Fibroblast of pulmonary artery (primary cell): Measurements from ENCODE around the gene MAGI1.

Experiments used
- DNase-seq: peaks from one replicate; pipeline ENCODE4 v3.0.0-alpha.2; 2010; ENCODE audit warnings: low read depth
- H3K4me3 ChIP-seq: replicated peaks from 2 replicates; pipeline ENCODE4 v1.5.1; 2011; ENCODE audit warnings: low read depth, mild to moderate bottlenecking, control low read depth, low read length, moderate library complexity
- CTCF ChIP-seq: IDR thresholded peaks from 2 replicates; pipeline ENCODE4 v1.5.1; 2011; ENCODE audit warnings: mild to moderate bottlenecking, control low read depth, low read length, inconsistent platforms; ENCODE audit errors: missing control alignments

The MAGI1 gene

GRCh38 chr3:65886391-65886790, 152.3 kb downstream of the MAGI1 start:
- DNase-seq: no peak
- no peak for TF ChIP-seq CTCF
- H3K4me3 ChIP-seq: no peak overlapping the region

- DNase-seq: no peak
- no peak overlapping the region for H3K4me3 ChIP-seq
- TF ChIP-seq CTCF: no peak
Measured at GRCh38 chr3:65884071-65884470, 154.6 kb downstream of the MAGI1 start.

GRCh38 chr3:65883613-65884012, 155.1 kb downstream of the MAGI1 start:
- DNase-seq: peak; percentile 62
- no peak for TF ChIP-seq CTCF
- H3K4me3 ChIP-seq: peak overlapping the region; percentile 6

GRCh38 chr3:65880350-65880749, 158.4 kb downstream of the MAGI1 start:
- no peak for DNase-seq
- no peak overlapping the region for H3K4me3 ChIP-seq
- no peak for TF ChIP-seq CTCF

GRCh38 chr3:65879372-65879771, 159.3 kb downstream of the MAGI1 start:
- DNase-seq: no peak
- no peak overlapping the region for H3K4me3 ChIP-seq
- TF ChIP-seq CTCF: no peak

- DNase-seq: no peak
- TF ChIP-seq CTCF: no peak
- no peak overlapping the region for H3K4me3 ChIP-seq
Measured at GRCh38 chr3:65878831-65879230, 159.9 kb downstream of the MAGI1 start.

GRCh38 chr3:65877160-65877559, 161.6 kb downstream of the MAGI1 start:
- DNase-seq: no peak
- TF ChIP-seq CTCF: no peak

More at GRCh38 chr3:65877160-65877559, 161.6 kb downstream of the MAGI1 start:
- no peak overlapping the region for H3K4me3 ChIP-seq
